ENCODE results near the gene UPK1A. TPM values are rescaled to one million over a fixed set of nuclear protein-coding genes. Genes with fewer than 3 reads are reported as not detected.
A peak's percentile ranks its signal among the peaks of the same experiment; 100 is the strongest.

The UPK1A gene
- total and polyA plus RNA-seq, 8 donors: 0.16 TPM; not detected in 7

DNA sequence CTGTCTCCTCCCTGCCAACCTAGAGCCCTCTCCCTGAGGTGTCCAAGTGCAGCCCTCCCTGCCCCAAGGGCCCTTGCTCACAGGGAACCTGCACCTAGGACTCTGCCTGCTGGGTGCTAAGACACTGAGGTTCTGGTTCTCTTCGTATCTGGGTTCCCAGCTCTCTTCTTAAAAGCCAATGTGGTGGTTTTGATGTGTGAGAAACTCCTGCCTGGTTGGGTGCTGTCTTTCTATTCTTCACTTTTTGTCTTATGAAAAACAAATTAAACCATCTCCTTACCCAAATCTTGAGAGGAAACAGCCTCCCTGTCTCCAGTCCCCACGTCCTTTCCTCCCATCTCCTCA is 47.2 kb downstream of the UPK1A start:
- intact Hi-C loops (cut with DNase I): no loop called here
- Histone ChIP-seq H3K4me3 (no peak overlapping the region), H3K4me1 (peaks cover 6 to 8% (median 8%) of the 10 kb centered on the region in 3 donors), H3K27me3 (no peaks in the 10 kb centered on the region), H3K36me3 (no peaks in the 10 kb centered on the region), H3K9me3 (no peaks in the 10 kb centered on the region), H3K27ac (no peak overlapping the region)
- TF ChIP-seq, protein P1, sequence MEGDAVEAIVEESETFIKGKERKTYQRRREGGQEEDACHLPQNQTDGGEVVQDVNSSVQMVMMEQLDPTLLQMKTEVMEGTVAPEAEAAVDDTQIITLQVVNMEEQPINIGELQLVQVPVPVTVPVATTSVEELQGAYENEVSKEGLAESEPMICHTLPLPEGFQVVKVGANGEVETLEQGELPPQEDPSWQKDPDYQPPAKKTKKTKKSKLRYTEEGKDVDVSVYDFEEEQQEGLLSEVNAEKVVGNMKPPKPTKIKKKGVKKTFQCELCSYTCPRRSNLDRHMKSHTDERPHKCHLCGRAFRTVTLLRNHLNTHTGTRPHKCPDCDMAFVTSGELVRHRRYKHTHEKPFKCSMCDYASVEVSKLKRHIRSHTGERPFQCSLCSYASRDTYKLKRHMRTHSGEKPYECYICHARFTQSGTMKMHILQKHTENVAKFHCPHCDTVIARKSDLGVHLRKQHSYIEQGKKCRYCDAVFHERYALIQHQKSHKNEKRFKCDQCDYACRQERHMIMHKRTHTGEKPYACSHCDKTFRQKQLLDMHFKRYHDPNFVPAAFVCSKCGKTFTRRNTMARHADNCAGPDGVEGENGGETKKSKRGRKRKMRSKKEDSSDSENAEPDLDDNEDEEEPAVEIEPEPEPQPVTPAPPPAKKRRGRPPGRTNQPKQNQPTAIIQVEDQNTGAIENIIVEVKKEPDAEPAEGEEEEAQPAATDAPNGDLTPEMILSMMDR (IDR thresholded peaks at IDR 0.05): no peak
- FAIRE-seq (no peak), DNase-seq (no peak), ATAC-seq (no peak)
- 84 to 89% methylated on average over 2 of the region's 2 CpGs for WGBS, 2 donors

DNA sequence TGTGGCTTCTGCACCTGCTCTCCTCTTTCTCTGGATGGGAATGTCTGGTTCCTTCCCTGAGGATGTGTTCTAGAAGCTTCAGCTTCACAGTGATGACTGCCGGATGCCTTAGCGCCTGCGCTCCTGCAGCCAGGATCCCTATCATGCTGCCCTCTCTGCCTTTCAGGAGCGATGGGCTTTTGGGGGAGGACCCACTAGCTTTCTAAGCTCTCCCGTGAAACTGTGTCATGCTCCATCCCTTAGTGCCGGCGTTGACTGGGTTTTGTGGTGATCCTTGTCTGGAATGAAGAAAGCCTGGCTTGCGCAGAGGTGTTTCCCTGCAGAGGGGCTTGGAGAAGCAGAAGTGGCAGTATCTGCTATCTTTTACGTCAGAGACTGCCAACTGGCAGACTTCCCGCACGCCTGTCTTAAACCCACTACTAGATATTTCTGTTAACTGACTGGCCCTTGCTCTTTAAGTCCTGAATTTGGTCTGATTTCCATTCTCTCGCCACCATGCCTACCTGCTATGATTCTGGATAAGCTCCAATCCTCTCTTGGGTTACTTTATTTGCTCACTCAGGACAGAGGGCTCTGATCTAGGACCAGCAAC is 47.7 kb downstream of the UPK1A start:
- H3K9me3 ChIP-seq: no peaks in the 10 kb centered on the region
- FAIRE-seq (no peak), DNase-seq (no peak), ATAC-seq (no peak)
- 78 to 81% methylated on average over 12 of the region's 12 CpGs for WGBS, 2 donors
- peaks cover 6 to 9% (median 8%) of the 10 kb centered on the region in 3 donors for H3K4me1 ChIP-seq
- no peaks in the 10 kb centered on the region for H3K27me3 ChIP-seq
- H3K27ac ChIP-seq: no peak overlapping the region
- no peak overlapping the region for H3K4me3 ChIP-seq
- H3K36me3 ChIP-seq: no peaks in the 10 kb centered on the region
- TF ChIP-seq, protein P1 (IDR thresholded peaks at IDR 0.05): no peak
- intact Hi-C loops (cut with DNase I): loop anchor here in 1 of 3 donors (2.0 kb wide), 1 partner anchor 19 kb away; no protein-coding TSS in a partner anchor

DNA sequence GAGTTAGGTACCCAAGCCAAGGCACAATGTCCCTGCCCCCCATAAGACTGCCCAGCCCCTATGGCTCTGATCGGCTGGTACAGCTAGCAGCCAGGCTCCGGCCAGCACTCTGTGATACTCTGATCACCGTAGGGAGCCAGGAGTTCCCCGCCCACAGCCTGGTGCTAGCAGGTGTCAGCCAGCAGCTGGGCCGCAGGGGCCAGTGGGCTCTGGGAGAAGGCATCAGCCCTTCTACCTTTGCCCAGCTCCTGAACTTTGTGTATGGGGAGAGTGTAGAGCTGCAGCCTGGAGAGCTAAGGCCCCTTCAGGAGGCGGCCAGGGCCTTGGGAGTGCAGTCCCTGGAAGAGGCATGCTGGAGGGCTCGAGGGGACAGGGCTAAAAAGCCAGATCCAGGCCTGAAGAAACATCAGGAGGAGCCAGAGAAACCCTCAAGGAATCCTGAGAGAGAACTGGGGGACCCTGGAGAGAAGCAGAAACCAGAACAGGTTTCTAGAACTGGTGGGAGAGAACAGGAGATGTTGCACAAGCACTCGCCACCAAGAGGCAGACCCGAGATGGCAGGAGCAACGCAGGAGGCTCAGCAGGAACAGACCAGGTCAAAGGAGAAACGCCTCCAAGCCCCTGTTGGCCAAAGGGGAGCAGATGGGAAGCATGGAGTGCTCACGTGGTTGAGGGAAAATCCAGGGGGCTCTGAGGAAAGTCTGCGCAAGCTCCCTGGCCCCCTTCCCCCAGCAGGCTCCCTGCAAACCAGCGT is 48.5 kb downstream of the UPK1A start:
- Histone ChIP-seq H3K27ac (no peak overlapping the region), H3K4me3 (no peak overlapping the region), H3K36me3 (no peaks in the 10 kb centered on the region), H3K9me3 (no peaks in the 10 kb centered on the region), H3K4me1 (peaks cover 6 to 15% (median 8%) of the 10 kb centered on the region in 3 donors), H3K27me3 (no peaks in the 10 kb centered on the region)
- intact Hi-C loops (cut with DNase I): loop anchor here in 1 of 3 donors (2.0 kb wide), 1 partner anchor 20 kb away; no protein-coding TSS in a partner anchor
- WGBS, 2 donors: 77 to 78% methylated on average over 14 of the region's 14 CpGs
- FAIRE-seq (no peak), ATAC-seq (no peak), DNase-seq (peak in 3 of 6 donors; percentile 21 to 66 (median 34))
- TF ChIP-seq, protein P1 (IDR thresholded peaks at IDR 0.05): no peak

DNA sequence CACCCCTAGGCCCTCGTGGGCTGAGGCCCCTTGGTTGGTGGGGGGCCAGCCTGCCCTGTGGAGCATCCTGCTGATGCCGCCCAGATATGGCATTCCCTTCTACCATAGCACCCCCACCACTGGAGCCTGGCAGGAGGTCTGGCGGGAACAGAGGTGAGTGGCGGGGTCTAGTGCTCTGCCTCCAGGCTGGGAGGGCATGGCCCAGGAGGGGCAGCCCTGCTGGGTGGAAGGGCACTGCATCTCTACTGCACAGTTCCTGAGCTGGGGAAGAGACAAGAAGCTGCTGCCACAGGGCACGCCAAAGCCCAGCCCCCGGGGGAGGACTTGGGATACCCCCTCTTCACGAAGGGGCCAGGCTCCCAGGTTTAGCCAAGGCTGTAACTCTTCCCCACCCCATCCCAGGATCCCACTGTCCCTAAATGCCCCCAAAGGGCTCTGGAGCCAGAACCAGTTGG is 49.1 kb downstream of the UPK1A start:
- peak overlapping the region in 3 of 4 donors; percentile 76 to 92 (median 83) for H3K4me3 ChIP-seq
- FAIRE-seq (no peak), ATAC-seq (no peak), DNase-seq (peak in 2 of 6 donors; percentile 22 to 79)
- H3K27me3 ChIP-seq: no peaks in the 10 kb centered on the region
- H3K27ac ChIP-seq: no peak overlapping the region
- H3K36me3 ChIP-seq: no peaks in the 10 kb centered on the region
- H3K4me1 ChIP-seq: peaks cover 6 to 15% (median 8%) of the 10 kb centered on the region in 3 donors
- TF ChIP-seq, protein P1 (IDR thresholded peaks at IDR 0.05): no peak
- intact Hi-C loops (cut with DNase I): loop anchor here in 1 of 3 donors (2.0 kb wide), 1 partner anchor 21 kb away; no protein-coding TSS in a partner anchor
- no peaks in the 10 kb centered on the region for H3K9me3 ChIP-seq
- WGBS, 2 donors: 77 to 79% methylated on average over 7 of the region's 7 CpGs
